Duodenal mucosa (tissue), 2 donors: ENCODE results near the gene MAPK14.

Experiments
- H3K27ac ChIP-seq: one replicate; pipeline ENCODE4 v1.7.0; 2013; ENCODE audit warnings: low read depth, low read length
- H3K27me3 ChIP-seq, 2 donors: one replicate each; pipeline ENCODE4 v1.7.0; 2013; ENCODE audit warnings: low read length in 2 of 2, control low read depth in 1 of 2; ENCODE audit not compliant: insufficient read depth in 2 of 2, control insufficient read depth in 1 of 2
- H3K36me3 ChIP-seq, 2 donors: one replicate each; pipeline ENCODE4 v1.7.0; 2013; ENCODE audit warnings: low read length in 2 of 2, control low read depth in 1 of 2; ENCODE audit not compliant: insufficient read depth in 2 of 2, control insufficient read depth in 1 of 2
- H3K4me1 ChIP-seq, 2 donors: one replicate each; pipeline ENCODE4 v1.7.0; 2013; ENCODE audit warnings: low read length in 2 of 2, control low read depth in 1 of 2; ENCODE audit not compliant: insufficient read depth in 2 of 2, control insufficient read depth in 1 of 2
- H3K4me3 ChIP-seq, 2 donors: one replicate each; pipeline ENCODE4 v1.7.0; 2013; ENCODE audit warnings: low read length in 2 of 2, low read depth in 1 of 2
- H3K9ac ChIP-seq, 2 donors: one replicate each; pipeline ENCODE4 v1.7.0; 2013; ENCODE audit warnings: low read length in 2 of 2, low read depth in 1 of 2
- H3K9me3 ChIP-seq, 2 donors: one replicate each; pipeline ENCODE4 v1.7.0; 2013; ENCODE audit warnings: low read length in 2 of 2, control low read depth in 1 of 2; ENCODE audit not compliant: control insufficient read depth in 1 of 2

Gene MAPK14

DNA sequence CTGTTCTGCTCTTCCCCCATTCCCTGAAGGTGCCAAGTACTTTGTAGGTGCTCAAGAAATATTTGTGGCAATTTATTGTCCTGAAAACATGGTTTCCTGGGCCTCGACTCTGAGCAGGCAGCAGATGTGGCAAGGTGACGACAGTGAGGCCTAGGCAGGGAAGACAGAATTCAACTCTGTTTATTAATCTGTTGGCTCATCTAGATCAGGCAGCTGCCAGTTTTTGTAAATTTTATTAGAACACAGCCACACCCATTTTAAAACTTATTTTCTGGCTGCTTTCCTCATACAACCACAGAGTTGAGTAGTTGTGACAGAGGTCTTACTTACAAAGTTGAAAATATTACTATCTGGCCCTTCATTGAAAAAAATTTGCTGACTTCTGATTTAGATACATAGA lies 24.5 kb downstream of the MAPK14 start:
- H3K4me1 ChIP-seq, result peaks cover 17 to 29% of the 10 kb centered on the region in 2 donors
- H3K27ac ChIP-seq, result no peak overlapping the region
- no peak overlapping the region for H3K4me3 ChIP-seq
- H3K9me3 ChIP-seq, result no peaks in the 10 kb centered on the region
- peaks cover 6 to 8% of the 10 kb centered on the region in 2 donors for H3K36me3 ChIP-seq
- H3K27me3 ChIP-seq, result no peaks in the 10 kb centered on the region
- H3K9ac ChIP-seq, result no peak overlapping the region

GRCh38 chr6:36053878-36054277 lies 26.3 kb downstream of the MAPK14 start:
- H3K9me3 ChIP-seq, result no peaks in the 10 kb centered on the region
- peaks cover 6 to 8% of the 10 kb centered on the region in 2 donors for H3K36me3 ChIP-seq
- no peaks in the 10 kb centered on the region for H3K27me3 ChIP-seq
- no peak overlapping the region for H3K4me3 ChIP-seq
- peaks cover 17 to 24% of the 10 kb centered on the region in 2 donors for H3K4me1 ChIP-seq
- no peak overlapping the region for H3K9ac ChIP-seq
- H3K27ac ChIP-seq, result no peak overlapping the region

DNA sequence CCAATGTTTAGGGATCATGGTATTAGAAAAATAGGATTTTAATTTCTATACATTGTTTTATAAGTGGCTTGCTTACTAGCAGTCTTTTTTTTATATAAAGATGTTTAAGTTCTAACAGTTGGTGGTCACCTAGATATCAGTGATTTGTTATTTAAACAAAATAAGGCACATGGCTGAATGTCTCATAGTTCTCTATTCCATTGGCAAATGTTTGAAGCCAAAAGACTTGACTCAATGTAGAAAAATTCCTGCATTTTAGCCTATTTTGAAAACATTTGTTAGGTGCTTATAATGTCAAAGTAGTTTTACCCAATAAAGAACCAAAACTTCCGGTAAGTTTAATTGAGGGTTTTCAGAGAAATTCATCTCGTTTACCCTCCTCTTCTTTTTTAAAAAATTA lies 26.8 kb downstream of the MAPK14 start:
- Histone ChIP-seq H3K4me3 (no peak overlapping the region), H3K9ac (no peak overlapping the region), H3K36me3 (peaks cover 8% of the 10 kb centered on the region in 2 donors), H3K4me1 (peaks cover 15 to 22% of the 10 kb centered on the region in 2 donors), H3K27ac (no peak overlapping the region), H3K9me3 (no peaks in the 10 kb centered on the region), H3K27me3 (no peaks in the 10 kb centered on the region)

- Histone ChIP-seq H3K9me3 (no peaks in the 10 kb centered on the region), H3K4me1 (peaks cover 12 to 20% of the 10 kb centered on the region in 2 donors), H3K4me3 (no peak overlapping the region), H3K27ac (no peak overlapping the region), H3K27me3 (no peaks in the 10 kb centered on the region), H3K9ac (no peak overlapping the region), H3K36me3 (peaks cover 13 to 14% of the 10 kb centered on the region in 2 donors)
Observed at GRCh38 chr6:36054956-36055355, 27.3 kb downstream of the MAPK14 start.

GRCh38 chr6:36056178-36056577 lies 28.6 kb downstream of the MAPK14 start:
- Histone ChIP-seq H3K36me3 (peaks cover 16 to 18% of the 10 kb centered on the region in 2 donors), H3K4me1 (peaks cover 3 to 18% of the 10 kb centered on the region in 2 donors), H3K27me3 (no peaks in the 10 kb centered on the region), H3K27ac (no peak overlapping the region), H3K4me3 (no peak overlapping the region), H3K9me3 (no peaks in the 10 kb centered on the region), H3K9ac (no peak overlapping the region)

- Histone ChIP-seq H3K4me3 (no peak overlapping the region), H3K27ac (no peak overlapping the region), H3K27me3 (no peaks in the 10 kb centered on the region), H3K36me3 (peaks cover 10 to 17% of the 10 kb centered on the region in 2 donors), H3K9ac (no peak overlapping the region), H3K9me3 (no peaks in the 10 kb centered on the region), H3K4me1 (peaks cover 18 to 36% of the 10 kb centered on the region in 2 donors)
Observed at GRCh38 chr6:36061236-36061635, 33.6 kb downstream of the MAPK14 start.

DNA sequence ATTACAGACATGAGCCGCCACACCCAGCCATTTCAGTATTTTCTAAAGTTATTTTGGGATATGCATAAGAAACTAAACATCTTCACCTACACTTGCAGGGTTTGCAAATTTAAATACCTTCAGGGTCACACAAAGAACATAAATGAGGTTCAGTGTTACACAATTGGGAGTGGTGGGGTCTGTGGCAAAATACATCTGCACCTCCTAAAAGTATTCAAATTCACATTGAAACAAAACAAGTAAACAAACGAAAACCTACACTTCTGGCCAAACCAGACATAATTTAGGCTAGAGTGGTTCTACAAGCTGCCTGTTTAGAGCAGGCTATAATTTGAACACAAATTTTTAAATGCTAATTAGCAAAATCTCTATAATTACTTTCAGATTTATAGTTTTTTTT lies 34.6 kb downstream of the MAPK14 start:
- peaks cover 10 to 17% of the 10 kb centered on the region in 2 donors for H3K36me3 ChIP-seq
- H3K27me3 ChIP-seq, result no peaks in the 10 kb centered on the region
- no peaks in the 10 kb centered on the region for H3K9me3 ChIP-seq
- no peak overlapping the region for H3K9ac ChIP-seq
- peaks cover 27 to 40% of the 10 kb centered on the region in 2 donors for H3K4me1 ChIP-seq
- H3K4me3 ChIP-seq, result no peak overlapping the region
- H3K27ac ChIP-seq, result no peak overlapping the region

DNA sequence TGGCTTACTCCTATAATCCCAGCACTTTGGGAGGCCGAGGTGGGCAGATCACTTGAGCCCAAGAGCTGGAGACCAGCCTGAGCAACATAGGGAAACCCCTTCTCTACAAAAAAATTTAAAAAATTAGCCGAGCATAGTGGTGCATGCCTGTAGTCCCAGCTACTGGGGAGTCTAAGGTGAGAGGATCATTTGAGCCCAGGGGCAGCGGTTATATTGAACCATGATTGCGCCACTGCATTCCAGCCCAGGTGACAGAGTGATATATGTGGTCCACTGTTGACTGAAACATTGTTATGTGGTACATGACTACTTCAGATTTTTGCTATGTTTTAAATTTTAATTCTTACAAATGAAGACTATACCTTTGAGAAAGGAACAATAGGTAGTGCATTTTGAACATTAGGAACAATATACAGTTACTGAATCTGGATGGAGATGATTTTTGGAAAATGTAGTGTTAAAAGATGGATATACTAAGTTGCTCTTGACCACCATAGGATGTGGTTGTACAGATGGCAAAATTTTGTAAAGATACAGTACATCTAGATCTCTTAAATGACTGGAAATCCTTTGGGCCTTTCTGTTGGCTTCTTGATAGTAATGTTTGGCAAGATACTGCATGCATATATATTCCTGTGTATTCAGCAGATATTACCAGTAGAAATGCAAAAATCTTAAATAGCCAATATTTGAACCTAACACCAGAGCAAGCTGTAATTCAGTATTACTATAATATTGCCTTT lies 35.9 kb downstream of the MAPK14 start:
- H3K9me3 ChIP-seq, result no peaks in the 10 kb centered on the region
- no peaks in the 10 kb centered on the region for H3K27me3 ChIP-seq
- no peak overlapping the region for H3K4me3 ChIP-seq
- peaks cover 35 to 53% of the 10 kb centered on the region in 2 donors for H3K4me1 ChIP-seq
- no peak overlapping the region for H3K27ac ChIP-seq
- H3K36me3 ChIP-seq, result peaks cover 10 to 17% of the 10 kb centered on the region in 2 donors
- H3K9ac ChIP-seq, result no peak overlapping the region

DNA sequence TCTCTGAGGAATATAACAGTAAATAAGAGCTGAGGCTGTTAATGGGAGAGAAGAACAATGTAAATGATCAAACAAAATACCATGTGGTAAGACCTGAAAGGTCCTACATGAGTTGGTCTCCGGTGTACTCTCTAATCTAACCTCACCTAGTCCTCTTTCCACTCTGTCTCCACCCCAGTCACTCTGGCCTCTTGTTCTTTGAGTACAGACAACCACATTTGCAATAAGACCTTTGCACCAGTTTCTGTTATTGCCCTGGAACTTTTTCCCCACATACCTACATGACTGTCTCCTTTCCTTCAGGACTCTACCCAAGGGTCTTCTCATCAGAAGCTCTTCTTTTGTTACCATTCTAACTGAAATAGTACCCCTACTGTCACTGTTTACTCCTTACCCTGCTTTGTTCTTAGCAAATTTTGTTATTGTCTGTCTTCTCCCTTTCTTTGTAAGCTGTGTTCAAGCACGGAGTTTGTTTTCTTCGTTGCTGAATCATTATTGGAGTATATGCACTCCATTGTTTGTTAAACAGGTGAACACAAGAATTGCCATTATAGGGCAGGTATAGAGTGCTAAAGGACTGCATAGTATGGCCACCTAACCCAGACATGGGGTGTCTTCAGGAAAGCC lies 37.3 kb downstream of the MAPK14 start:
- no peak overlapping the region for H3K27ac ChIP-seq
- no peaks in the 10 kb centered on the region for H3K27me3 ChIP-seq
- H3K36me3 ChIP-seq, result peaks cover 3 to 13% of the 10 kb centered on the region in 2 donors
- no peak overlapping the region for H3K9ac ChIP-seq
- peaks cover 41 to 61% of the 10 kb centered on the region in 2 donors for H3K4me1 ChIP-seq
- peak overlapping the region in 1 of 2 donors; percentile 52 for H3K4me3 ChIP-seq
- H3K9me3 ChIP-seq, result no peaks in the 10 kb centered on the region

- Histone ChIP-seq H3K9me3 (no peaks in the 10 kb centered on the region), H3K4me1 (peaks cover 41 to 53% of the 10 kb centered on the region in 2 donors), H3K27me3 (no peaks in the 10 kb centered on the region), H3K27ac (no peak overlapping the region), H3K36me3 (peaks cover 0 to 9% of the 10 kb centered on the region in 2 donors), H3K9ac (no peak overlapping the region), H3K4me3 (no peak overlapping the region)
Observed at GRCh38 chr6:36065916-36066315, 38.3 kb downstream of the MAPK14 start.
